WTC11 (cell line): ENCODE measurements around the gene ZNF236. TPM values are rescaled to one million over a fixed set of nuclear protein-coding genes. Genes with fewer than 3 reads are reported as not detected.

Experiments
- ATAC-seq: fragments of 200-7000 bp; cut with Tn5 transposase; 2 replicates; pipeline ENCODE4 v1.10.0; 2021; ENCODE audit warnings: mild to moderate bottlenecking, moderate library complexity
- CTCF ChIA-PET: fragments of 300-600 bp; sonication (Branson Sonifier 250); formaldehyde crosslinking; loops from one replicate; lab custom pipeline; 2021; ENCODE audit warnings: antibody characterized with exemption; lab: Charles Lee
- POLR2A ChIA-PET: fragments of 350-600 bp; sonication (Branson Sonifier 250); formaldehyde crosslinking; loops from one replicate; lab custom pipeline; 2021; ENCODE audit warnings: antibody characterized with exemption; lab: Charles Lee
- DNase-seq: peaks from one replicate; pipeline ENCODE4 v3.0.0; 2021; ENCODE audit warnings: low spot score
- H3K27ac Mint-ChIP-seq: 2 replicates; pipeline ENCODE4 v1.8.0; 2021; ENCODE audit warnings: mixed read lengths
- H3K27me3 Mint-ChIP-seq: 2 replicates; pipeline ENCODE4 v1.8.0; 2021; ENCODE audit warnings: low read depth, mild to moderate bottlenecking, moderate library complexity, mixed read lengths
- H3K36me3 Mint-ChIP-seq: 2 replicates; pipeline ENCODE4 v1.8.0; 2021; ENCODE audit warnings: mixed read lengths
- H3K4me1 Mint-ChIP-seq: 2 replicates; pipeline ENCODE4 v1.8.0; 2022; ENCODE audit warnings: mixed read lengths
- H3K4me3 Mint-ChIP-seq: 2 replicates; pipeline ENCODE4 v1.8.0; 2021; ENCODE audit warnings: mild to moderate bottlenecking, moderate library complexity, mixed read lengths
- H3K9me3 Mint-ChIP-seq: 2 replicates; pipeline ENCODE4 v1.8.0; 2021; ENCODE audit warnings: mixed read lengths
- AR ChIP-seq: fragments of 250-450 bp; sonication (Bioruptor Pico); IDR thresholded peaks from 2 replicates; pipeline ENCODE4 v1.9.0; 2021; ENCODE audit warnings: mild to moderate bottlenecking
- ATF1 ChIP-seq: sonication (generic); formaldehyde crosslinking; IDR thresholded peaks from 2 replicates; pipeline ENCODE4 v1.8.1; 2023; ENCODE audit warnings: mild to moderate bottlenecking, moderate library complexity, missing genetic modification reagents
- GTF2I ChIP-seq: fragments of 250-450 bp; sonication (Bioruptor Pico); conservative IDR thresholded peaks from 2 replicates; pipeline ENCODE4 v1.4.0; 2021; ENCODE audit warnings: mild to moderate bottlenecking
- JAZF1 ChIP-seq: fragments of 250-450 bp; sonication (Bioruptor Pico); IDR thresholded peaks from 2 replicates; pipeline ENCODE4 v1.9.0; 2021; ENCODE audit warnings: moderate library complexity, mild to moderate bottlenecking, inconsistent platforms
- MLX ChIP-seq: sonication (generic); formaldehyde crosslinking; IDR thresholded peaks from 2 replicates; pipeline ENCODE4 v1.8.1; 2023; ENCODE audit warnings: mild to moderate bottlenecking, missing genetic modification reagents, moderate library complexity
- NR3C1 ChIP-seq: sonication (generic); formaldehyde crosslinking; conservative IDR thresholded peaks from 2 replicates; pipeline ENCODE4 v1.8.1; 2023; ENCODE audit warnings: low read depth, mild to moderate bottlenecking, missing genetic modification reagents
- PRRX2 ChIP-seq: fragments of 250-450 bp; sonication (Bioruptor Pico); IDR thresholded peaks from 2 replicates; pipeline ENCODE4 v1.8.0; 2021; ENCODE audit warnings: mild to moderate bottlenecking
- RELA ChIP-seq: sonication (generic); formaldehyde crosslinking; IDR thresholded peaks from 2 replicates; pipeline ENCODE4 v1.8.1; 2022; ENCODE audit warnings: missing genetic modification reagents, mild to moderate bottlenecking, borderline replicate concordance
- STAT6 ChIP-seq: sonication (generic); formaldehyde crosslinking; conservative IDR thresholded peaks from 2 replicates; pipeline ENCODE4 v1.8.1; 2023; ENCODE audit warnings: mild to moderate bottlenecking, low read depth, missing genetic modification reagents, moderate library complexity
- USF1 ChIP-seq: sonication (generic); formaldehyde crosslinking; IDR thresholded peaks from 2 replicates; pipeline ENCODE4 v1.8.0; 2022; ENCODE audit warnings: mild to moderate bottlenecking, missing genetic modification reagents
- USF2 ChIP-seq: sonication (generic); formaldehyde crosslinking; IDR thresholded peaks from 2 replicates; pipeline ENCODE4 v1.8.1; 2023; ENCODE audit warnings: mild to moderate bottlenecking, missing genetic modification reagents, moderate library complexity
- ZMAT4 ChIP-seq: fragments of 250-450 bp; sonication (Bioruptor Pico); IDR thresholded peaks from 2 replicates; pipeline ENCODE4 v1.9.0; 2021; ENCODE audit warnings: mild to moderate bottlenecking
- ZNF512 ChIP-seq: sonication (generic); formaldehyde crosslinking; IDR thresholded peaks from 2 replicates; pipeline ENCODE4 v1.8.1; 2022; ENCODE audit warnings: missing genetic modification reagents, borderline replicate concordance
- total RNA-seq: library from RNA; stranded (reverse); gene quantifications from 3 replicates; pipeline ENCODE4 v1.2.3, GENCODE V29; 2021

The ZNF236 gene
- total RNA-seq, 1 experiment from 2014 or later, result 19.9 TPM

GRCh38 chr18:76958692-76959341 lies 136.5 kb downstream of the ZNF236 start:
- Mint-ChIP-seq H3K9me3 (no peaks in the 10 kb centered on the region), H3K4me3 (no peak overlapping the region), H3K27me3 (no peaks in the 10 kb centered on the region), H3K36me3 (peaks cover 48% of the 10 kb centered on the region), H3K4me1 (no peaks in the 10 kb centered on the region), H3K27ac (peak overlapping the region; percentile 34; the same call in 1 of the 2 replicates)
- ATAC-seq (no peak), DNase-seq (no peak)
- TF ChIP-seq NR3C1 (CRISPR knock-in tag) (no peak), RELA (no peak), JAZF1 (CRISPR knock-in tag) (no peak), GTF2I (CRISPR knock-in tag) (no peak), USF1 (CRISPR knock-in tag) (no peak), USF2 (CRISPR knock-in tag) (no peak), STAT6 (no peak), ZMAT4 (CRISPR knock-in tag) (no peak)
- ChIA-PET CTCF (interaction anchor here (1.0 to 2.1 kb wide), 4 partner anchors 24 to 253 kb away, joined by 3 to 6 read pairs (median 4); no protein-coding TSS in a partner anchor), POLR2A (interaction anchor here (1.4 kb wide), 1 partner anchor 9 kb away, joined by 3 read pairs; no protein-coding TSS in a partner anchor)

GRCh38 chr18:76959605-76960004 lies 137.2 kb downstream of the ZNF236 start:
- CTCF ChIA-PET, result interaction anchor here (1.0 to 2.1 kb wide), 3 partner anchors 23 to 252 kb away, joined by 3 to 6 read pairs (median 3); no protein-coding TSS in a partner anchor
- TF ChIP-seq ZNF512 (no peak), AR (CRISPR knock-in tag) (no peak), MLX (CRISPR knock-in tag) (no peak), ATF1 (no peak), PRRX2 (CRISPR knock-in tag) (no peak)
- Mint-ChIP-seq H3K4me3 (no peak overlapping the region), H3K27me3 (no peaks in the 10 kb centered on the region), H3K9me3 (no peaks in the 10 kb centered on the region), H3K4me1 (0 out of 2 replicates have a peak, but pooled peaks cover 2% of the 10 kb centered on the region), H3K27ac (0 out of 2 replicates have a peak overlapping the region, but pooled peaks have one; percentile 8), H3K36me3 (peaks cover 49% of the 10 kb centered on the region)
- POLR2A ChIA-PET, result no interaction called here
- no peak for ATAC-seq
- no peak for DNase-seq
